ENCODE data around the gene CSKMT. TPM values are rescaled to one million over a fixed set of nuclear protein-coding genes. Genes with fewer than 3 reads are reported as not detected.
A peak's percentile ranks its signal among the peaks of the same experiment; 100 is the strongest.

Gene CSKMT
- total and polyA plus RNA-seq, 10 of the 15 experiments (the other 5 are each of a cell fraction or from before 2014, with no cell fraction given) = 7.0 to 213 (median 21.6) TPM

DNA sequence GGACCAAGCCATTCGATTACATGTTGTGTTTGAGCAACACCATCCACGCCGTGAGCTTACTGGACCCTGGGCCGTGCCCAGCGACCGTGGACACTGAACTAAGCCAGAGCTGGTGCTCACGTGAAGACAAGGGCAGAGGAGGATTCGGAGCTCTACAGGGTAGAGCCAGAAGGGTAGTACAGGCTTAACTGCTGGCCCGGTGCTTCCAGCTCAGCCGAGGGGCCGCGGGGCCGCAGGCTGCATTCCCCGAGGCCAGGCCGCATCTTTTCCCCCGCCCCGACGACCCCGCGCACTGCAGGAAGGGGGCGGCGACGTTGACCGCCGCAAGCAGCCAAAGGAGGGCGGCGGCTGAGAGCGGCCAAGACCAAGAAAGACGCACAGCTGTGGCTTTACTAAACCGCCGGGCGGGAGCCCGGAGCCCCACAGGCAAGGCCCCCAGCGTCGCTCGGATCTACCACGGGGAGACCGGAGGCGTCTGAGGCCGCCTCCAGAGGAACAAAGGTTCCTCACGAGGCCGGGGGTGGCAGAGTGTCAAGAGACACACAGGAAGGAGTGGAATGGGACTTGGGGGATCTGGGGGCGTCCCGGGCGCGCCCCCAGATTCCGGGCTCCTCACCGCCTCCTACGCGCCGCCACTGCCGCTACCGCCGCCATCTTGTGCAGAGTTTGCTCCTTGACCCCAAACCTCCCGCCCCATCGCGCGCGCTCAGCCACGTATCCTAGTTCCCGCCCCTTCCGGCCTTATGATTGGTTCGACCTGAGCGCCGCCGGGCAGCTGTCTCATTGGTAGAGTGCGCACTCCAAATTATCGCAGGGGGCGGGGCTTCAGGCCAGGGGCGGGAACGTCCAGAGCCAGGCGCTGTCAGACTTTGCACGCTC, 18.9 kb upstream of the CSKMT start, which contains the start of gene GANAB (continued):
- TF ChIP-seq SREBF2 (IDR thresholded peaks at IDR 0.05; ENCODE audit: low read length) = no peak
- no peak for TF ChIP-seq PAX8 (IDR thresholded peaks at IDR 0.05)
- peak; percentile 37; the same call in 1 of the 2 replicates for TF ChIP-seq MTA2 (IDR thresholded peaks at IDR 0.05; ENCODE audit: low read depth)
- peak; percentile 86 for TF ChIP-seq BCL3 (IDR thresholded peaks at IDR 0.05; ENCODE audit: borderline replicate concordance, insufficient read depth, low read depth, low read length, poor library complexity, severe bottlenecking)
- no peak for TF ChIP-seq SIX5 (IDR thresholded peaks at IDR 0.05; ENCODE audit: low read depth, low read length, severe bottlenecking)
- peak; percentile 94 for TF ChIP-seq POLR2A (IDR thresholded peaks at IDR 0.05; ENCODE audit: low read depth, low read length)
- peak; percentile 76; the same call in 1 of the 2 replicates for TF ChIP-seq RB1 (IDR thresholded peaks at IDR 0.05; ENCODE audit: borderline replicate concordance)
- TF ChIP-seq, protein P1, sequence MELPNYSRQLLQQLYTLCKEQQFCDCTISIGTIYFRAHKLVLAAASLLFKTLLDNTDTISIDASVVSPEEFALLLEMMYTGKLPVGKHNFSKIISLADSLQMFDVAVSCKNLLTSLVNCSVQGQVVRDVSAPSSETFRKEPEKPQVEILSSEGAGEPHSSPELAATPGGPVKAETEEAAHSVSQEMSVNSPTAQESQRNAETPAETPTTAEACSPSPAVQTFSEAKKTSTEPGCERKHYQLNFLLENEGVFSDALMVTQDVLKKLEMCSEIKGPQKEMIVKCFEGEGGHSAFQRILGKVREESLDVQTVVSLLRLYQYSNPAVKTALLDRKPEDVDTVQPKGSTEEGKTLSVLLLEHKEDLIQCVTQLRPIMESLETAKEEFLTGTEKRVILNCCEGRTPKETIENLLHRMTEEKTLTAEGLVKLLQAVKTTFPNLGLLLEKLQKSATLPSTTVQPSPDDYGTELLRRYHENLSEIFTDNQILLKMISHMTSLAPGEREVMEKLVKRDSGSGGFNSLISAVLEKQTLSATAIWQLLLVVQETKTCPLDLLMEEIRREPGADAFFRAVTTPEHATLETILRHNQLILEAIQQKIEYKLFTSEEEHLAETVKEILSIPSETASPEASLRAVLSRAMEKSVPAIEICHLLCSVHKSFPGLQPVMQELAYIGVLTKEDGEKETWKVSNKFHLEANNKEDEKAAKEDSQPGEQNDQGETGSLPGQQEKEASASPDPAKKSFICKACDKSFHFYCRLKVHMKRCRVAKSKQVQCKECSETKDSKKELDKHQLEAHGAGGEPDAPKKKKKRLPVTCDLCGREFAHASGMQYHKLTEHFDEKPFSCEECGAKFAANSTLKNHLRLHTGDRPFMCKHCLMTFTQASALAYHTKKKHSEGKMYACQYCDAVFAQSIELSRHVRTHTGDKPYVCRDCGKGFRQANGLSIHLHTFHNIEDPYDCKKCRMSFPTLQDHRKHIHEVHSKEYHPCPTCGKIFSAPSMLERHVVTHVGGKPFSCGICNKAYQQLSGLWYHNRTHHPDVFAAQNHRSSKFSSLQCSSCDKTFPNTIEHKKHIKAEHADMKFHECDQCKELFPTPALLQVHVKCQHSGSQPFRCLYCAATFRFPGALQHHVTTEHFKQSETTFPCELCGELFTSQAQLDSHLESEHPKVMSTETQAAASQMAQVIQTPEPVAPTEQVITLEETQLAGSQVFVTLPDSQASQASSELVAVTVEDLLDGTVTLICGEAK (IDR thresholded peaks at IDR 0.05; ENCODE audit: borderline replicate concordance) = peak; percentile 68; the same call in 1 of the 2 replicates
- TF ChIP-seq, protein P2, sequence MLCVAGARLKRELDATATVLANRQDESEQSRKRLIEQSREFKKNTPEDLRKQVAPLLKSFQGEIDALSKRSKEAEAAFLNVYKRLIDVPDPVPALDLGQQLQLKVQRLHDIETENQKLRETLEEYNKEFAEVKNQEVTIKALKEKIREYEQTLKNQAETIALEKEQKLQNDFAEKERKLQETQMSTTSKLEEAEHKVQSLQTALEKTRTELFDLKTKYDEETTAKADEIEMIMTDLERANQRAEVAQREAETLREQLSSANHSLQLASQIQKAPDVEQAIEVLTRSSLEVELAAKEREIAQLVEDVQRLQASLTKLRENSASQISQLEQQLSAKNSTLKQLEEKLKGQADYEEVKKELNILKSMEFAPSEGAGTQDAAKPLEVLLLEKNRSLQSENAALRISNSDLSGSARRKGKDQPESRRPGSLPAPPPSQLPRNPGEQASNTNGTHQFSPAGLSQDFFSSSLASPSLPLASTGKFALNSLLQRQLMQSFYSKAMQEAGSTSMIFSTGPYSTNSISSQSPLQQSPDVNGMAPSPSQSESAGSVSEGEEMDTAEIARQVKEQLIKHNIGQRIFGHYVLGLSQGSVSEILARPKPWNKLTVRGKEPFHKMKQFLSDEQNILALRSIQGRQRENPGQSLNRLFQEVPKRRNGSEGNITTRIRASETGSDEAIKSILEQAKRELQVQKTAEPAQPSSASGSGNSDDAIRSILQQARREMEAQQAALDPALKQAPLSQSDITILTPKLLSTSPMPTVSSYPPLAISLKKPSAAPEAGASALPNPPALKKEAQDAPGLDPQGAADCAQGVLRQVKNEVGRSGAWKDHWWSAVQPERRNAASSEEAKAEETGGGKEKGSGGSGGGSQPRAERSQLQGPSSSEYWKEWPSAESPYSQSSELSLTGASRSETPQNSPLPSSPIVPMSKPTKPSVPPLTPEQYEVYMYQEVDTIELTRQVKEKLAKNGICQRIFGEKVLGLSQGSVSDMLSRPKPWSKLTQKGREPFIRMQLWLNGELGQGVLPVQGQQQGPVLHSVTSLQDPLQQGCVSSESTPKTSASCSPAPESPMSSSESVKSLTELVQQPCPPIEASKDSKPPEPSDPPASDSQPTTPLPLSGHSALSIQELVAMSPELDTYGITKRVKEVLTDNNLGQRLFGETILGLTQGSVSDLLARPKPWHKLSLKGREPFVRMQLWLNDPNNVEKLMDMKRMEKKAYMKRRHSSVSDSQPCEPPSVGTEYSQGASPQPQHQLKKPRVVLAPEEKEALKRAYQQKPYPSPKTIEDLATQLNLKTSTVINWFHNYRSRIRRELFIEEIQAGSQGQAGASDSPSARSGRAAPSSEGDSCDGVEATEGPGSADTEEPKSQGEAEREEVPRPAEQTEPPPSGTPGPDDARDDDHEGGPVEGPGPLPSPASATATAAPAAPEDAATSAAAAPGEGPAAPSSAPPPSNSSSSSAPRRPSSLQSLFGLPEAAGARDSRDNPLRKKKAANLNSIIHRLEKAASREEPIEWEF (IDR thresholded peaks at IDR 0.05; ENCODE audit: insufficient replicate concordance, low read depth, low read length) = no peak
- peak; percentile 63 for TF ChIP-seq CBFB (IDR thresholded peaks at IDR 0.05; ENCODE audit: low read depth)
- TF ChIP-seq ZBED1 (IDR thresholded peaks at IDR 0.05; ENCODE audit: borderline replicate concordance) = no peak; the same call in 1 of the 2 replicates
- peak; percentile 22; the same call in 1 of the 2 replicates for TF ChIP-seq ATF7 (IDR thresholded peaks at IDR 0.05; ENCODE audit: low read depth)
- TF ChIP-seq STAT1 (conservative IDR thresholded peaks at IDR 0.05) = no peak
- TF ChIP-seq, protein P3, sequence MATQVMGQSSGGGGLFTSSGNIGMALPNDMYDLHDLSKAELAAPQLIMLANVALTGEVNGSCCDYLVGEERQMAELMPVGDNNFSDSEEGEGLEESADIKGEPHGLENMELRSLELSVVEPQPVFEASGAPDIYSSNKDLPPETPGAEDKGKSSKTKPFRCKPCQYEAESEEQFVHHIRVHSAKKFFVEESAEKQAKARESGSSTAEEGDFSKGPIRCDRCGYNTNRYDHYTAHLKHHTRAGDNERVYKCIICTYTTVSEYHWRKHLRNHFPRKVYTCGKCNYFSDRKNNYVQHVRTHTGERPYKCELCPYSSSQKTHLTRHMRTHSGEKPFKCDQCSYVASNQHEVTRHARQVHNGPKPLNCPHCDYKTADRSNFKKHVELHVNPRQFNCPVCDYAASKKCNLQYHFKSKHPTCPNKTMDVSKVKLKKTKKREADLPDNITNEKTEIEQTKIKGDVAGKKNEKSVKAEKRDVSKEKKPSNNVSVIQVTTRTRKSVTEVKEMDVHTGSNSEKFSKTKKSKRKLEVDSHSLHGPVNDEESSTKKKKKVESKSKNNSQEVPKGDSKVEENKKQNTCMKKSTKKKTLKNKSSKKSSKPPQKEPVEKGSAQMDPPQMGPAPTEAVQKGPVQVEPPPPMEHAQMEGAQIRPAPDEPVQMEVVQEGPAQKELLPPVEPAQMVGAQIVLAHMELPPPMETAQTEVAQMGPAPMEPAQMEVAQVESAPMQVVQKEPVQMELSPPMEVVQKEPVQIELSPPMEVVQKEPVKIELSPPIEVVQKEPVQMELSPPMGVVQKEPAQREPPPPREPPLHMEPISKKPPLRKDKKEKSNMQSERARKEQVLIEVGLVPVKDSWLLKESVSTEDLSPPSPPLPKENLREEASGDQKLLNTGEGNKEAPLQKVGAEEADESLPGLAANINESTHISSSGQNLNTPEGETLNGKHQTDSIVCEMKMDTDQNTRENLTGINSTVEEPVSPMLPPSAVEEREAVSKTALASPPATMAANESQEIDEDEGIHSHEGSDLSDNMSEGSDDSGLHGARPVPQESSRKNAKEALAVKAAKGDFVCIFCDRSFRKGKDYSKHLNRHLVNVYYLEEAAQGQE (IDR thresholded peaks at IDR 0.05; ENCODE audit: low read depth, low read length) = no peak
- no peak; the same call in 1 of the 2 replicates for TF ChIP-seq MTA3 (IDR thresholded peaks at IDR 0.05; ENCODE audit: borderline replicate concordance, low read length)
